Liver (tissue), 9 donors: ENCODE measurements around the gene BRIX1. TPM values are rescaled to one million over a fixed set of nuclear protein-coding genes. Genes with fewer than 3 reads are reported as not detected.

Source experiments
- DNase-seq: peaks from one replicate; pipeline ENCODE4 v3.0.0-alpha.2; 2017; ENCODE audit warnings: low spot score
- H3K27ac ChIP-seq, 2 donors: one replicate each; pipeline ENCODE4 v1.7.0; 2013; ENCODE audit warnings: inconsistent platforms in 2 of 2, low read length in 2 of 2, control low read depth in 1 of 2, low read depth in 1 of 2, mild to moderate bottlenecking in 1 of 2
- H3K27me3 ChIP-seq, 4 donors: one replicate each; pipeline versions ENCODE4 v1.6.1 to v1.7.0; 2013; ENCODE audit warnings: low read length in 3 of 4, inconsistent platforms in 1 of 4, mild to moderate bottlenecking in 1 of 4, moderate library complexity in 1 of 4; ENCODE audit not compliant: control insufficient read depth in 4 of 4, insufficient read depth in 4 of 4
- H3K36me3 ChIP-seq, 4 donors: one replicate each; pipeline versions ENCODE4 v1.6.1 to v1.7.0; 2013; ENCODE audit warnings: low read length in 3 of 4, mild to moderate bottlenecking in 3 of 4, low read depth in 1 of 4, moderate library complexity in 1 of 4; ENCODE audit not compliant: control insufficient read depth in 4 of 4, insufficient read depth in 3 of 4
- H3K4me1 ChIP-seq, 4 donors: one replicate each; pipeline versions ENCODE4 v1.6.1 to v1.7.0; 2013; ENCODE audit warnings: low read length in 3 of 4, mild to moderate bottlenecking in 3 of 4, moderate library complexity in 1 of 4; ENCODE audit not compliant: control insufficient read depth in 4 of 4, insufficient read depth in 4 of 4
- H3K4me3 ChIP-seq, 3 donors: one replicate each; pipeline versions ENCODE4 v1.6.1 to v1.7.0; 2013; ENCODE audit warnings: low read length in 3 of 3, control low read depth in 1 of 3, low read depth in 1 of 3, mild to moderate bottlenecking in 1 of 3
- H3K9ac ChIP-seq, 2 donors: one replicate each; pipeline ENCODE4 v1.7.0; 2013; ENCODE audit warnings: low read length in 2 of 2, mild to moderate bottlenecking in 2 of 2, moderate library complexity in 2 of 2, control low read depth in 1 of 2, low read depth in 1 of 2
- H3K9me3 ChIP-seq, 4 donors: one replicate each; pipeline versions ENCODE4 v1.6.1 to v1.7.0; 2013; ENCODE audit warnings: low read length in 3 of 4; ENCODE audit not compliant: control insufficient read depth in 4 of 4
- ATF3 ChIP-seq: IDR thresholded peaks from 2 replicates; pipeline ENCODE4 v1.6.1; 2016; ENCODE audit warnings: antibody characterized with exemption
- CTCF ChIP-seq: fragments of 150-350 bp; IDR thresholded peaks from 2 replicates; pipeline ENCODE4 v1.5.1; 2017; ENCODE audit warnings: improper control_type of control experiment, low read depth, low read length; ENCODE audit not compliant: missing input control
- EGR1 ChIP-seq, 2 donors: IDR thresholded peaks; 2 replicates each; pipeline ENCODE4 v1.6.1; 2016 to 2018; ENCODE audit warnings: antibody characterized with exemption in 2 of 2, low read depth in 2 of 2
- FOXA1 ChIP-seq: IDR thresholded peaks from 2 replicates; pipeline ENCODE4 v1.6.1; 2016; ENCODE audit warnings: antibody characterized with exemption
- FOXA2 ChIP-seq: IDR thresholded peaks from 2 replicates; pipeline ENCODE4 v1.6.1; 2016; ENCODE audit warnings: antibody characterized with exemption
- GABPA ChIP-seq, 2 donors: IDR thresholded peaks in 1 of 2; conservative IDR thresholded peaks in 1 of 2; 2 replicates each; pipeline ENCODE4 v1.6.1; 2016; ENCODE audit warnings: antibody characterized with exemption in 2 of 2, mild to moderate bottlenecking in 1 of 2, moderate library complexity in 1 of 2
- HNF4A ChIP-seq, 2 donors: conservative IDR thresholded peaks; 2 replicates each; pipeline ENCODE4 v1.6.1; 2016; ENCODE audit warnings: antibody characterized with exemption in 2 of 2, mild to moderate bottlenecking in 2 of 2
- HNF4G ChIP-seq: IDR thresholded peaks from 2 replicates; pipeline ENCODE4 v1.6.1; 2016; ENCODE audit warnings: antibody characterized with exemption
- MAX ChIP-seq: IDR thresholded peaks from 2 replicates; pipeline ENCODE4 v1.6.1; 2016; ENCODE audit warnings: antibody characterized with exemption
- NR2F2 ChIP-seq: IDR thresholded peaks from 2 replicates; pipeline ENCODE4 v1.6.1; 2016; ENCODE audit warnings: antibody characterized with exemption
- RAD21 ChIP-seq, 2 donors: IDR thresholded peaks; 2 replicates each; pipeline ENCODE4 v1.6.1; 2016; ENCODE audit warnings: antibody characterized with exemption in 2 of 2, mild to moderate bottlenecking in 2 of 2
- RXRA ChIP-seq, 2 donors: IDR thresholded peaks; 2 replicates each; pipeline ENCODE4 v1.6.1; 2017 to 2018; ENCODE audit warnings: antibody characterized with exemption in 2 of 2, mild to moderate bottlenecking in 1 of 2
- TAF1 ChIP-seq: conservative IDR thresholded peaks from 2 replicates; pipeline ENCODE4 v1.6.1; 2016; ENCODE audit warnings: antibody characterized with exemption, mild to moderate bottlenecking
- YY1 ChIP-seq: IDR thresholded peaks from 2 replicates; pipeline ENCODE4 v1.6.1; 2016; ENCODE audit warnings: antibody characterized with exemption, mild to moderate bottlenecking
- ZBTB33 ChIP-seq: IDR thresholded peaks from 2 replicates; pipeline ENCODE4 v1.6.1; 2016; ENCODE audit warnings: antibody characterized with exemption
- WGBS: extraction: QIAGEN DNeasy Blood & Tissue Kit; methylation state at CpG from one replicate; pipeline ENCODE4 v1.1.7; 2013; 5-methylcytosine and 5-hydroxymethylcytosine counted together
- polyA plus RNA-seq, 2 donors: library from polyadenylated mRNA; stranded (reverse) in 1 of 2; unstranded in 1 of 2; fragments of 200-250 nt in 1 of 2; fragments of >200 nt in 1 of 2; fragmentation: Nextera tagmentation in 1 of 2; extraction: Ambion mirVana in 1 of 2; gene quantifications; one replicate each; pipeline versions ENCODE4 v1.2.1 to v1.2.3, GENCODE V29; 2013 to 2015
- total RNA-seq, 2 donors: library from RNA; depleted of rRNA; stranded (reverse); fragments of >200 nt; gene quantifications; one replicate each; pipeline ENCODE4 v1.2.3, GENCODE V29; 2014
- donor health status: healthy.
- donor health status: healthy.
- donor health status: healthy.
- donor health status: healthy.
- donor health status: healthy.

Gene BRIX1
- total and polyA plus RNA-seq, 4 donors = 6.7 to 15.7 (median 10.5) TPM

- no peak for TF ChIP-seq NR2F2
- TF ChIP-seq HNF4A (conservative IDR thresholded peaks at IDR 0.05) = no peak
- no peak for TF ChIP-seq ZBTB33
- no peak for TF ChIP-seq ATF3
- TF ChIP-seq CTCF = no peak
- no peak for TF ChIP-seq TAF1
- TF ChIP-seq YY1 = no peak
- no peak for TF ChIP-seq FOXA2
- TF ChIP-seq EGR1 (IDR thresholded peaks at IDR 0.05; ENCODE audit: low read depth in 2 of 2) = no peak
- no peak for TF ChIP-seq RXRA (IDR thresholded peaks at IDR 0.05)
- WGBS = 93% methylated on average over 6 of the region's 6 CpGs
- H3K27ac ChIP-seq = no peak overlapping the region
- H3K4me1 ChIP-seq = no peaks in the 10 kb centered on the region
- no peak overlapping the region for H3K4me3 ChIP-seq
- no peaks in the 10 kb centered on the region for H3K27me3 ChIP-seq
- no peaks in the 10 kb centered on the region for H3K9me3 ChIP-seq
- no peak for DNase-seq
- H3K36me3 ChIP-seq = no peaks in the 10 kb centered on the region
- no peak overlapping the region for H3K9ac ChIP-seq
Measured at GRCh38 chr5:34892414-34892813, 23.1 kb upstream of the BRIX1 start.

GRCh38 chr5:34894716-34895115 lies 20.8 kb upstream of the BRIX1 start:
- Histone ChIP-seq H3K4me3 (no peak overlapping the region), H3K9ac (no peak overlapping the region), H3K27me3 (no peaks in the 10 kb centered on the region), H3K9me3 (no peaks in the 10 kb centered on the region), H3K36me3 (no peaks in the 10 kb centered on the region), H3K27ac (no peak overlapping the region), H3K4me1 (no peaks in the 10 kb centered on the region)
- no peak for DNase-seq
- 97% methylated on average over 1 of the region's 1 CpG for WGBS
- TF ChIP-seq MAX (no peak), EGR1 (IDR thresholded peaks at IDR 0.05; ENCODE audit: low read depth in 2 of 2) (no peak)

GRCh38 chr5:34895641-34896419 lies 19.7 kb upstream of the BRIX1 start:
- TF ChIP-seq FOXA2 (no peak), HNF4G (no peak), TAF1 (no peak), GABPA (IDR thresholded peaks at IDR 0.05 in 1 of 2, conservative IDR thresholded peaks at IDR 0.05 in 1 of 2) (no peak), ZBTB33 (no peak), YY1 (no peak), RAD21 (IDR thresholded peaks at IDR 0.05) (no peak), FOXA1 (no peak), RXRA (IDR thresholded peaks at IDR 0.05) (no peak)
- no peaks in the 10 kb centered on the region for H3K9me3 ChIP-seq
- no peak overlapping the region for H3K9ac ChIP-seq
- no peaks in the 10 kb centered on the region for H3K4me1 ChIP-seq
- H3K27me3 ChIP-seq = no peaks in the 10 kb centered on the region
- no peak overlapping the region for H3K27ac ChIP-seq
- DNase-seq = no peak
- no peaks in the 10 kb centered on the region for H3K36me3 ChIP-seq
- 89% methylated on average over 2 of the region's 2 CpGs for WGBS
- H3K4me3 ChIP-seq = no peak overlapping the region
